Subcutaneous abdominal adipose tissue (tissue), 5 donors: ENCODE data around the gene TGM2.

Source experiments
- H3K27ac ChIP-seq: one replicate; pipeline ENCODE4 v1.7.0; 2013; ENCODE audit warnings: low read depth, mild to moderate bottlenecking, inconsistent platforms, low read length, moderate library complexity
- H3K27me3 ChIP-seq, 5 donors: one replicate each; pipeline ENCODE4 v1.7.0; 2013; ENCODE audit warnings: low read length in 5 of 5, inconsistent platforms in 1 of 5; ENCODE audit not compliant: control insufficient read depth in 5 of 5, insufficient read depth in 4 of 5
- H3K36me3 ChIP-seq, 5 donors: one replicate each; pipeline ENCODE4 v1.7.0; 2013; ENCODE audit warnings: low read length in 5 of 5; ENCODE audit not compliant: control insufficient read depth in 5 of 5, insufficient read depth in 5 of 5
- H3K4me1 ChIP-seq, 5 donors: one replicate each; pipeline ENCODE4 v1.7.0; 2013; ENCODE audit warnings: low read length in 5 of 5, mild to moderate bottlenecking in 3 of 5, moderate library complexity in 1 of 5; ENCODE audit not compliant: control insufficient read depth in 5 of 5, insufficient read depth in 5 of 5
- H3K4me3 ChIP-seq, 5 donors: one replicate each; pipeline ENCODE4 v1.7.0; 2013; ENCODE audit warnings: low read length in 5 of 5, low read depth in 1 of 5
- H3K9ac ChIP-seq, 5 donors: one replicate each; pipeline ENCODE4 v1.7.0; 2013; ENCODE audit warnings: low read length in 5 of 5, mild to moderate bottlenecking in 4 of 5, moderate library complexity in 3 of 5
- H3K9me3 ChIP-seq, 5 donors: one replicate each; pipeline ENCODE4 v1.7.0; 2013; ENCODE audit warnings: low read length in 5 of 5; ENCODE audit not compliant: control insufficient read depth in 5 of 5
- donor health status: healthy.
- donor health status: healthy.
- donor health status: healthy.
- donor health status: healthy.
- donor health status: healthy.

Gene TGM2

GRCh38 chr20:38147751-38148150 lies 17.3 kb downstream of the TGM2 start:
- Histone ChIP-seq H3K4me1 (peaks cover 10 to 37% (median 35%) of the 10 kb centered on the region in 5 donors), H3K4me3 (no peak overlapping the region), H3K36me3 (peaks cover 0 to 16% (median 9%) of the 10 kb centered on the region in 5 donors), H3K27ac (no peak overlapping the region), H3K9me3 (no peaks in the 10 kb centered on the region), H3K9ac (no peak overlapping the region), H3K27me3 (no peaks in the 10 kb centered on the region)

- H3K36me3 ChIP-seq: peaks cover 0 to 16% (median 9%) of the 10 kb centered on the region in 5 donors
- H3K27me3 ChIP-seq: no peaks in the 10 kb centered on the region
- no peak overlapping the region for H3K4me3 ChIP-seq
- no peaks in the 10 kb centered on the region for H3K9me3 ChIP-seq
- no peak overlapping the region for H3K9ac ChIP-seq
- H3K4me1 ChIP-seq: peaks cover 10 to 31% (median 29%) of the 10 kb centered on the region in 5 donors
- H3K27ac ChIP-seq: no peak overlapping the region
These were observed 17.9 kb downstream of the TGM2 start for GRCh38 chr20:38147163-38147562.

GRCh38 chr20:38146628-38147027 lies 18.4 kb downstream of the TGM2 start:
- no peaks in the 10 kb centered on the region for H3K27me3 ChIP-seq
- H3K4me3 ChIP-seq: no peak overlapping the region
- peaks cover 10 to 26% (median 23%) of the 10 kb centered on the region in 5 donors for H3K4me1 ChIP-seq
- no peaks in the 10 kb centered on the region for H3K9me3 ChIP-seq
- no peak overlapping the region for H3K27ac ChIP-seq
- H3K9ac ChIP-seq: no peak overlapping the region
- peaks cover 0 to 16% (median 9%) of the 10 kb centered on the region in 5 donors for H3K36me3 ChIP-seq

GRCh38 chr20:38146156-38146555 lies 18.9 kb downstream of the TGM2 start:
- H3K27me3 ChIP-seq: no peaks in the 10 kb centered on the region
- peaks cover 8 to 23% (median 20%) of the 10 kb centered on the region in 5 donors for H3K4me1 ChIP-seq
- H3K9ac ChIP-seq: no peak overlapping the region
- H3K27ac ChIP-seq: no peak overlapping the region
- H3K4me3 ChIP-seq: no peak overlapping the region
- peaks cover 0 to 17% (median 9%) of the 10 kb centered on the region in 5 donors for H3K36me3 ChIP-seq
- H3K9me3 ChIP-seq: no peaks in the 10 kb centered on the region

GRCh38 chr20:38145729-38146075 lies 19.4 kb downstream of the TGM2 start:
- no peak overlapping the region for H3K27ac ChIP-seq
- peaks cover 8 to 23% (median 20%) of the 10 kb centered on the region in 5 donors for H3K4me1 ChIP-seq
- H3K9ac ChIP-seq: no peak overlapping the region
- H3K36me3 ChIP-seq: peaks cover 0 to 18% (median 9%) of the 10 kb centered on the region in 5 donors
- no peaks in the 10 kb centered on the region for H3K9me3 ChIP-seq
- no peaks in the 10 kb centered on the region for H3K27me3 ChIP-seq
- H3K4me3 ChIP-seq: no peak overlapping the region

GRCh38 chr20:38144974-38145728 lies 19.9 kb downstream of the TGM2 start:
- H3K4me1 ChIP-seq: peaks cover 8 to 25% (median 20%) of the 10 kb centered on the region in 5 donors
- no peak overlapping the region for H3K4me3 ChIP-seq
- no peaks in the 10 kb centered on the region for H3K9me3 ChIP-seq
- H3K9ac ChIP-seq: no peak overlapping the region
- peak overlapping the region; percentile 46 for H3K27ac ChIP-seq
- no peaks in the 10 kb centered on the region for H3K27me3 ChIP-seq
- peaks cover 0 to 15% (median 9%) of the 10 kb centered on the region in 5 donors for H3K36me3 ChIP-seq

- Histone ChIP-seq H3K9me3 (no peaks in the 10 kb centered on the region), H3K27ac (peak overlapping the region; percentile 46), H3K4me3 (peak overlapping the region in 1 of 5 donors; percentile 14), H3K9ac (no peak overlapping the region), H3K4me1 (peaks cover 8 to 30% (median 20%) of the 10 kb centered on the region in 5 donors), H3K36me3 (peaks cover 0 to 15% (median 9%) of the 10 kb centered on the region in 5 donors), H3K27me3 (no peaks in the 10 kb centered on the region)
These were observed 20.5 kb downstream of the TGM2 start for GRCh38 chr20:38144598-38144973.

- no peak overlapping the region for H3K4me3 ChIP-seq
- H3K27ac ChIP-seq: peak overlapping the region; percentile 50
- no peaks in the 10 kb centered on the region for H3K9me3 ChIP-seq
- peaks cover 0 to 20% (median 9%) of the 10 kb centered on the region in 5 donors for H3K36me3 ChIP-seq
- peak overlapping the region in 1 of 5 donors; percentile 40 for H3K9ac ChIP-seq
- H3K27me3 ChIP-seq: no peaks in the 10 kb centered on the region
- H3K4me1 ChIP-seq: peaks cover 8 to 30% (median 20%) of the 10 kb centered on the region in 5 donors
These were observed 21.2 kb downstream of the TGM2 start for GRCh38 chr20:38143646-38144554.

GRCh38 chr20:38143238-38143645 lies 21.8 kb downstream of the TGM2 start:
- H3K9me3 ChIP-seq: no peaks in the 10 kb centered on the region
- peak overlapping the region; percentile 50 for H3K27ac ChIP-seq
- H3K36me3 ChIP-seq: peaks cover 0 to 21% (median 12%) of the 10 kb centered on the region in 5 donors
- H3K4me3 ChIP-seq: no peak overlapping the region
- no peaks in the 10 kb centered on the region for H3K27me3 ChIP-seq
- H3K4me1 ChIP-seq: peaks cover 8 to 30% (median 20%) of the 10 kb centered on the region in 5 donors
- H3K9ac ChIP-seq: no peak overlapping the region
